ENCODE data around the gene NEURL1.
"Not testable (repeated sequence)": the region's sequence is repeated elsewhere in the genome, so short reads cannot be mapped to it uniquely, and the experiment has no call there.

Gene NEURL1

GRCh38 chr10:103584216-103585010 lies 90.9 kb downstream of the NEURL1 start:
- DNase-seq (ENCODE audit: low read depth) = peak; percentile 56

- DNase-seq (ENCODE audit: low read depth) = no peak
Observed at GRCh38 chr10:103585011-103585405, 91.5 kb downstream of the NEURL1 start.

- no peak for DNase-seq (ENCODE audit: low read depth)
Observed at GRCh38 chr10:103587073-103587472, 93.6 kb downstream of the NEURL1 start.

GRCh38 chr10:103589074-103589630 lies 95.6 kb downstream of the NEURL1 start:
- DNase-seq (ENCODE audit: low read depth) = no peak

GRCh38 chr10:103590060-103590459 lies 96.6 kb downstream of the NEURL1 start:
- no peak for DNase-seq (ENCODE audit: low read depth)

- DNase-seq (ENCODE audit: low read depth) = no peak
Observed at GRCh38 chr10:103590744-103591291, 97.3 kb downstream of the NEURL1 start.

GRCh38 chr10:103592186-103593021 lies 98.9 kb downstream of the NEURL1 start:
- DNase-seq (ENCODE audit: low read depth) = no peak

GRCh38 chr10:103593022-103593570 lies 99.6 kb downstream of the NEURL1 start:
- DNase-seq (ENCODE audit: low read depth) = no peak

GRCh38 chr10:103595933-103596726 lies 102.6 kb downstream of the NEURL1 start:
- DNase-seq (ENCODE audit: low read depth) = no peak

GRCh38 chr10:103597003-103597402 lies 103.5 kb downstream of the NEURL1 start:
- DNase-seq (ENCODE audit: low read depth) = no peak

- DNase-seq (ENCODE audit: low read depth) = no peak
Observed at GRCh38 chr10:103598654-103599115, 105.2 kb downstream of the NEURL1 start.

GRCh38 chr10:103599211-103599610 lies 105.7 kb downstream of the NEURL1 start:
- DNase-seq (ENCODE audit: low read depth) = no peak

- DNase-seq (ENCODE audit: low read depth) = no peak
Observed at GRCh38 chr10:103599907-103600306, 106.4 kb downstream of the NEURL1 start.

- DNase-seq (ENCODE audit: low read depth) = no peak
Observed at GRCh38 chr10:103600325-103600724, 106.8 kb downstream of the NEURL1 start.

- no peak for DNase-seq (ENCODE audit: low read depth)
Observed at GRCh38 chr10:103600956-103601569, 107.6 kb downstream of the NEURL1 start.

GRCh38 chr10:103602028-103602851 lies 108.7 kb downstream of the NEURL1 start:
- no peak for DNase-seq (ENCODE audit: low read depth)

- DNase-seq (ENCODE audit: low read depth) = no peak
Observed at GRCh38 chr10:103602852-103603155, 109.3 kb downstream of the NEURL1 start.

GRCh38 chr10:103603382-103603781 lies 109.9 kb downstream of the NEURL1 start:
- no peak for DNase-seq (ENCODE audit: low read depth)

- DNase-seq (ENCODE audit: low read depth) = no peak
Observed at GRCh38 chr10:103605359-103606096, 112.0 kb downstream of the NEURL1 start.

GRCh38 chr10:103606097-103606438 lies 112.6 kb downstream of the NEURL1 start:
- not testable (repeated sequence) for DNase-seq (ENCODE audit: low read depth)

All from stimulated activated CD8-positive, alpha-beta memory T cell treated with anti-CD3 and anti-CD28 coated beads, Interleukin-12 subunit alpha, Interleukin-12 subunit beta, amount 100 ng/mL, for 4 hours (primary cell).